Kidney (tissue), 14 donors: ENCODE results near the gene OR8H1. TPM values are rescaled to one million over a fixed set of nuclear protein-coding genes. Genes with fewer than 3 reads are reported as not detected.

Experiments
- DNase-seq, 5 donors: peaks; one replicate each; pipeline ENCODE4 v3.0.0-alpha.2; 2013 to 2020
- FAIRE-seq: peaks from 2 replicates; lab custom pipeline; 2012; peaks lifted over from hg19 to GRCh38; lab: Jason Lieb, UNC
- H3K27ac ChIP-seq, 2 donors: one replicate each; pipeline ENCODE4 v1.7.0; 2013; ENCODE audit warnings: low read depth in 2 of 2, low read length in 2 of 2, inconsistent platforms in 1 of 2
- H3K27me3 ChIP-seq: one replicate; pipeline ENCODE4 v1.7.1; 2013; ENCODE audit warnings: low read length, inconsistent platforms; ENCODE audit not compliant: control insufficient read depth, insufficient read depth
- H3K36me3 ChIP-seq, 3 donors: one replicate each; pipeline versions ENCODE4 v1.7.0 to v1.7.1; 2013; ENCODE audit warnings: low read length in 3 of 3, control low read depth in 1 of 3, inconsistent platforms in 1 of 3; ENCODE audit not compliant: insufficient read depth in 3 of 3, control insufficient read depth in 2 of 3
- H3K4me1 ChIP-seq, 3 donors: one replicate each; pipeline versions ENCODE4 v1.7.0 to v1.7.1; 2013; ENCODE audit warnings: low read length in 3 of 3, inconsistent platforms in 1 of 3, low read depth in 1 of 3; ENCODE audit not compliant: control insufficient read depth in 2 of 3, insufficient read depth in 2 of 3
- H3K4me3 ChIP-seq, 3 donors: one replicate each; pipeline versions ENCODE4 v1.7.0 to v1.8.1; 2013; ENCODE audit warnings: low read length in 3 of 3, control low read depth in 1 of 3, inconsistent platforms in 1 of 3
- H3K9ac ChIP-seq, 3 donors: one replicate each; pipeline versions ENCODE4 v1.7.0 to v1.7.1; 2013; ENCODE audit warnings: low read length in 3 of 3, control low read depth in 1 of 3, inconsistent platforms in 1 of 3
- H3K9me3 ChIP-seq, 3 donors: one replicate each; pipeline versions ENCODE4 v1.7.0 to v1.7.1; 2013; ENCODE audit warnings: low read length in 3 of 3, control low read depth in 1 of 3, inconsistent platforms in 1 of 3; ENCODE audit not compliant: control insufficient read depth in 2 of 3, insufficient read depth in 1 of 3
- intact Hi-C: fragments of 100-400 bp; cut with DNase I; formaldehyde crosslinking; loops from one replicate; pipeline ENCODE4 v1.11.1; 2022
- polyA plus RNA-seq: library from polyadenylated mRNA; stranded (reverse); fragments of 350-450 nt; fragmentation: Illumina TruSeq; extraction: RNeasy Lipid Tissue Mini Kit (QIAGEN cat#74804); gene quantifications from one replicate; pipeline ENCODE4 v1.2.3, GENCODE V29; 2014; ENCODE audit warnings: low read depth, low replicate concordance; ENCODE audit not compliant: insufficient read depth
- total RNA-seq: library from RNA; stranded (reverse); fragmentation: NEBNext Ultra II Directional; extraction: Animal tissue kit (Norgen Biotek cat#: 25700); gene quantifications from one replicate; pipeline ENCODE4 v1.2.1, GENCODE V29; 2021
- TF ChIP-seq, protein P1 (sequence below): IDR thresholded peaks from 3 replicates; pipeline ENCODE4 v1.5.1; 2012; ENCODE audit warnings: mild to moderate bottlenecking, moderate library complexity, borderline replicate concordance; ENCODE audit not compliant: insufficient read depth; ENCODE audit errors: extremely low read depth
- donor health status: control.
- donor health status: control.
- donor health status: control.
- donor health status: control.
- donor health status: control.
- donor health status: DM: yes; HTN: yes; CAD: no.
- donor health status: Normal renal cell carcinoma (clear cell type).

OR8H1 gene
- total and polyA plus RNA-seq, 2 donors from 2014 or later: not detected

DNA sequence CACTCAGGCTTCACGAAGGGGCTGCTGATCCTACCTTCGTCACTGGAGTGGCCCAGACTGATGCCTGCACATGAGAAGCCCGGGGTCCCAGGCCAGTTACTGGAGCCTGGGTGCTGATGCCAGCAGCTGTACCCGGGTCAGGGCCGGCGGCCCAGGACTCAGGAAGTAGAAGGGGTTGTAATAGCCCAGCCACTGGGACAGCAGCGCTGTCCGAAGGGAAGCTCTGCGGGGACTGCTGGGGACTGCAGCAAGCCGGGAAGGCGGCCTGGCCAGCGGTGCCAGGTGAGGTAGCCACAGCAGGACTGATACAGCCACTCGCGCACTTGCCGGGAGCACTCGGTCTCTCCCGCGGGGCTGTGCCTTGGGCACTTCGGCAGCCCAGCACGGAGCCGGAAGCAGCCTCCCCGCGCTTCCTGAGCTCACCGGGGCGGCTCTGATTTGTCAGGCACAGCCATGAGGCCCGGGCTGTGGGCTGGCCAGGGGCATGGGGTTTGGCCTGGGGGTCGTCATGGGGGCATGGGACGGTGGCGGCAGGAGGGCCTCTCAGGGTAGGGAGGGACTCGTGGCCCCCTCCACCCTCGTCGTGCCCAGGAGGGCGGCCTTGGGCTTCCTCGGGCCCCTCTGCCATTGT is 39.9 kb upstream of the OR8H1 start:
- TF ChIP-seq, protein P1, sequence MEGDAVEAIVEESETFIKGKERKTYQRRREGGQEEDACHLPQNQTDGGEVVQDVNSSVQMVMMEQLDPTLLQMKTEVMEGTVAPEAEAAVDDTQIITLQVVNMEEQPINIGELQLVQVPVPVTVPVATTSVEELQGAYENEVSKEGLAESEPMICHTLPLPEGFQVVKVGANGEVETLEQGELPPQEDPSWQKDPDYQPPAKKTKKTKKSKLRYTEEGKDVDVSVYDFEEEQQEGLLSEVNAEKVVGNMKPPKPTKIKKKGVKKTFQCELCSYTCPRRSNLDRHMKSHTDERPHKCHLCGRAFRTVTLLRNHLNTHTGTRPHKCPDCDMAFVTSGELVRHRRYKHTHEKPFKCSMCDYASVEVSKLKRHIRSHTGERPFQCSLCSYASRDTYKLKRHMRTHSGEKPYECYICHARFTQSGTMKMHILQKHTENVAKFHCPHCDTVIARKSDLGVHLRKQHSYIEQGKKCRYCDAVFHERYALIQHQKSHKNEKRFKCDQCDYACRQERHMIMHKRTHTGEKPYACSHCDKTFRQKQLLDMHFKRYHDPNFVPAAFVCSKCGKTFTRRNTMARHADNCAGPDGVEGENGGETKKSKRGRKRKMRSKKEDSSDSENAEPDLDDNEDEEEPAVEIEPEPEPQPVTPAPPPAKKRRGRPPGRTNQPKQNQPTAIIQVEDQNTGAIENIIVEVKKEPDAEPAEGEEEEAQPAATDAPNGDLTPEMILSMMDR: no peak
- DNase-seq (peak in 1 of 5 donors; percentile 67), FAIRE-seq (no peak)
- Histone ChIP-seq H3K36me3 (no peaks in the 10 kb centered on the region), H3K9ac (no peak overlapping the region), H3K4me1 (no peaks in the 10 kb centered on the region), H3K4me3 (no peak overlapping the region), H3K9me3 (no peaks in the 10 kb centered on the region), H3K27me3 (no peaks in the 10 kb centered on the region), H3K27ac (no peak overlapping the region)
- intact Hi-C loops: no loop called here

DNA sequence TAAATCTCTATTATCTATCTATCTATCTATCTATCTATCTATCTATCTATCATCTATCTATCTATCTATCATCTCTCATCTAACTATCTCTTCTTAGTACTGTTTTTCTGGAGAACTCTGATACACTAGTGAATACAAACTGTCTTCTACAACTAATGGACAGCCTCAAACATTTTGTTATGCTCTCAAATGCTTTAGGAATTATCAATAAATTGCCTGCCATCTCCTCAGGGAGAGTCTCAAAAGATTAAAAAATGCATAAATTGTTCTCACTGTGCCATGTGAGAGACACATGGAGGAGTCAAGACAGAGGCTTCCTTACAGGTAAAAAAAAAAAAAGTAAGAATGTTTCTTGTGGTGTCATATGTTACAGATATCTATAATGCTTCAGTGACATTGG is 22.8 kb upstream of the OR8H1 start, which contains the start of gene OR8K3:
Gene OR8K3, plus strand, starts transcription at position 301 of the 400 bp plus-strand sequence. CDS start 3,163 bp downstream, outside the sequence.
- intact Hi-C loops: no loop called here
- TF ChIP-seq, protein P1: no peak
- H3K4me3 ChIP-seq: no peak within 1 kb of the TSS
- FAIRE-seq (no peak), DNase-seq (no peak)
- H3K4me1 ChIP-seq: no peaks in the 10 kb centered on the region
- no peaks in the 10 kb centered on the region for H3K27me3 ChIP-seq
- H3K9me3 ChIP-seq: peaks cover 0 to 3% (median 0%) of the 10 kb centered on the region in 3 donors
- H3K9ac ChIP-seq: no peak within 1 kb of the TSS
- no peaks in the 10 kb centered on the region for H3K36me3 ChIP-seq
- no peak within 1 kb of the TSS for H3K27ac ChIP-seq

DNA sequence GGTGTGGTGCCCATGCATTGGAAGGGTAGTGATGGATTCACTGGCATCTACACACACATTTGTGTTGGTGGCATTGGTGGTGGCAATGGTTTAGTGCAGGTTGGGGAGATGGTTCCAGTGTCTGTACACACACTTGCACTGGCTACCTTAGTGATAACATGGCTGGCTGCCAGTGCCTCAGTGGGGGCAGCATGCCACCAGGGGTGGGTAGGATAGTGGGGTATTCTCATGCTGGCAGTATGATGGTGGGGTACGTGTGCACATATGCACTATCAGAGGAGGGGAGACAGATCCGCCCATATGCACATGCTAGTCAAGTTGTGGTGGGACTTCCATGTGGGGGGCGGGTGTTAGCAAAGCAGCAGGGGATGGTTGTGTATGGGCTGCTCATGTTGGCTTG is 15.8 kb upstream of the OR8H1 start:
- no peak overlapping the region for H3K4me3 ChIP-seq
- DNase-seq: no peak
- TF ChIP-seq, protein P1: no peak
- no peaks in the 10 kb centered on the region for H3K27me3 ChIP-seq
- H3K27ac ChIP-seq: no peak overlapping the region
- no peak overlapping the region for H3K9ac ChIP-seq
- peaks cover 0 to 3% (median 0%) of the 10 kb centered on the region in 3 donors for H3K9me3 ChIP-seq
- no peak for FAIRE-seq
- intact Hi-C loops: no loop called here
- no peaks in the 10 kb centered on the region for H3K4me1 ChIP-seq
- no peaks in the 10 kb centered on the region for H3K36me3 ChIP-seq
